NCI-H345 (cell line): Measurements from ENCODE around the gene SMIM35.
"Not testable (repeated sequence)": the region's sequence is repeated elsewhere in the genome, so short reads cannot be mapped to it uniquely, and the experiment has no call there.

Source experiments
- DNase-seq: peaks from one replicate; lab custom pipeline; 2025; lab: John Stamatoyannopoulos, UW

SMIM35 gene

DNA sequence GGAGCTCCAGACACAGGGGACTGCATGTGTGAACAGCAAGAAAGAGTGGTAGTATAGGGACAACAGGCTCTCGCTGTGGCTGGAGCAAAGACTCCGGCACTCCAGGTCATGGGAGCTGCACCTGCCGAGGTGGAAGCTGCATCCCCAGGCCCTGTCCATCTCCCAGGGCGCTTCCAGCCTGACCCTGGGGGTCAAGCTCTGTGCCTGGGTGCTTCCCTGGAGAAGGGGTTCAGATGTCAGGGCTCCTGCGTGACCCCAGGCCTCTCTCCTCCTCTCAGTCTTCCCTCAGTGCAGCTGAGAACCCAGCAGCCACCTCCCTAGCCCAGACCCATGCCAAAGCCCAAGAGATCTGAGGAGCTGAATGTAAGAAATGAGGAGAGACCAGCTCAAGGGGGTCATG is 6.5 kb downstream of the SMIM35 start:
- DNase-seq: no peak

GRCh38 chr11:118079491-118079890 is 7.3 kb downstream of the SMIM35 start:
- DNase-seq: no peak

GRCh38 chr11:118078911-118079411 is 7.8 kb downstream of the SMIM35 start:
- DNase-seq: no peak

DNA sequence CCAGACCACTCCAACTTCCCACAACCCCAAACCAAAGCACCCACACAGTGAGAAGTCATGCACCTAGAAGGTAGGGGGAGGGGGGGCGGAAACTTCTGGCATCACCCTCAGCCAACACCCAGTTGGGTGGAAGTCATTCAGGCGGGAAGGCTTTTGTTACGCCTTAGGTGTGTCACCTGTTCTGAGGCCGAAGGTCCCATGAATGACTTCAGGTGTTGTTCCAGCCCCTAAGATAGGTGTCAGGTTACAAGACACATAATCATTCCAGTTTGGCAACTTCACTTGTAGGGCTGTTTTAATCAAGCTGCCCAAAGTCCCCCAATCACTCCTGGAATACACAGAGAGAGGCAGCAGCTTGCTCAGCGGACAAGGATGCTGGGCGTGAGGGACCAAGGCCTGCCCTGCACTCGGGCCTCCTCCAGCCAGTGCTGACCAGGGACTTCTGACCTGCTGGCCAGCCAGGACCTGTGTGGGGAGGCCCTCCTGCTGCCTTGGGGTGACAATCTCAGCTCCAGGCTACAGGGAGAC is 9.9 kb downstream of the SMIM35 start, which contains the start of gene TMPRSS4:
Gene TMPRSS4, plus strand, starts transcription at position 325 of the 528 bp plus-strand sequence. CDS start 225 bp downstream, outside the sequence.
- DNase-seq: peak; percentile 86

DNA sequence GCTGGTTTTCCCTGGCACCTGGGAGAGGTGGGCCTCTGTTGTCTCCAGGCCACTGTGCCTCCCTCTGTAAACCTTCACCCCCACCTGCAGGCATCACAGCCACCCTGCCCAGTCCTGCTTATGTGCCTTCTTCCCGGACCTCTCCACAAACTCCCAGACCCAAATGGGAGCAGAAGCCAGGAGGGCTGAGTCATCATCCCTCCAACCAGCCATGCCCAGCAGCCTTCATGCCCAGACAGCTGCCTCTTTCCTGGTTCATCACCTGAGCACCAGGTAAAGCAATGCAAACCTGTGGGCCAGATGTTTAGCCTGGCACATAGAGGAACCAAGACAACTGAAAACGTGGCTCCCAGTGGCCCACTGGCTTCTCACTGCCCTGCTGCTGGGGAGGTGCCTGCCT is 12.0 kb downstream of the SMIM35 start:
- no peak for DNase-seq

GRCh38 chr11:118074091-118074685 is 12.6 kb downstream of the SMIM35 start:
- DNase-seq: no peak

- no peak for DNase-seq
Observed at GRCh38 chr11:118073554-118073953, 13.2 kb downstream of the SMIM35 start.

DNA sequence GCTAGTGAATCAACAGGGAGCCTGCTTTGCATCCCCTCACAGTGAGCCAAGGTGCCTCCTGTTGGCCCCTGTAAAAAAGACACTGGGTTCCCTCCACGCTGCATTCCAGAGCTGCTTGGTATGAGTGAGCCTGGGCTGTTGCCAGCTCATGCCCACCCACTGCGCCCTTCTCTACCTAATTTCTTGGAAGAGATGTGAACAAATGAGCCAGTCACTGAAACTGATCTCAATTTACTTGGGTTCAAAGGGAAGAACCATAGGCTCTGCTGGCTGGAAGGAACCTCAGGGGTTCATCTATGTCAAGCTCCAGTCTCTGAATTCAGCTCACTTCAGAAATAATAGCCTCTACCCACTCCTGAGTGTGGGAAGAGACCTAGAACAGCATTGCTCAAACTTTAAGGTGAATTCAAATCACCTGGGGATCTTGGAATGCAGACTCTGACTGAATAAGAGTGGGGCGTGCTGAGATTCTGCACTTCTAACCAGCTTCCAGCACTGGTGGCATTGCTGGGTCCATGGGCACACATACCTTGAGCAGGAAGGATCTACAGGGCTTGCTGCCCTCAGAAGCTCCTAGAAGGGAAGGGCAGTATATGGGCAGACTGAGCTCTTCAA is 15.2 kb downstream of the SMIM35 start:
- DNase-seq: no peak

DNA sequence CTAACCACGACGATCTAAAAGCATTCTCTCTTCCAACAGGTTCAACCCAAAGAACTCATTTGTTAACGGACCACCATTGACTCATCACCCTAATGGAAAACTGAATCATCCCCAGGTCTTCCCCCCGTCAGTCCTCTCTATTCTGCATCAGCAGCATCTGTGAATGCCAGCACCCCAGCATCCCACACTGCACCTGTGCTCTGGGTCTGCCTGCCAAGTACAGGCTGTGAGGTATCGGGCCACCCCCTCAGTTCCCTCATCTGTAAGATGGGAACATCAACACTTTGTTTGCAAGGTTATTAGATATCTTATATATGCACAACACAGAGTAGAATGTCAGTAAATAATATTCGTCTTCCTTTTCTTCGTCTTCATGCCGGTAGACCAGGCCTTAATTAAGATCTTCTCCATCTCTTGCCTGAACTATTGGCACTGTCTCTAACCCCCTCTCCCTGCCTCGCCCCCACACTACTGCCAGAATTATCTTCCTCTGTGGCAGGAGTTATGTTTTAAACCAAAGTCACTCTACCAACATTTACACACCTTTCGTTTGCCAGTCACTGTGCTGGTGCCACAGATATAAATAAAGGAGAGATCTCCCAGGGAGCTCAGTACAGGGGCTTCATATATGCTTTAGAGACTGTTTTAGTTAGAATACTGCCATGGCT is 17.7 kb downstream of the SMIM35 start:
- DNase-seq: no peak

DNA sequence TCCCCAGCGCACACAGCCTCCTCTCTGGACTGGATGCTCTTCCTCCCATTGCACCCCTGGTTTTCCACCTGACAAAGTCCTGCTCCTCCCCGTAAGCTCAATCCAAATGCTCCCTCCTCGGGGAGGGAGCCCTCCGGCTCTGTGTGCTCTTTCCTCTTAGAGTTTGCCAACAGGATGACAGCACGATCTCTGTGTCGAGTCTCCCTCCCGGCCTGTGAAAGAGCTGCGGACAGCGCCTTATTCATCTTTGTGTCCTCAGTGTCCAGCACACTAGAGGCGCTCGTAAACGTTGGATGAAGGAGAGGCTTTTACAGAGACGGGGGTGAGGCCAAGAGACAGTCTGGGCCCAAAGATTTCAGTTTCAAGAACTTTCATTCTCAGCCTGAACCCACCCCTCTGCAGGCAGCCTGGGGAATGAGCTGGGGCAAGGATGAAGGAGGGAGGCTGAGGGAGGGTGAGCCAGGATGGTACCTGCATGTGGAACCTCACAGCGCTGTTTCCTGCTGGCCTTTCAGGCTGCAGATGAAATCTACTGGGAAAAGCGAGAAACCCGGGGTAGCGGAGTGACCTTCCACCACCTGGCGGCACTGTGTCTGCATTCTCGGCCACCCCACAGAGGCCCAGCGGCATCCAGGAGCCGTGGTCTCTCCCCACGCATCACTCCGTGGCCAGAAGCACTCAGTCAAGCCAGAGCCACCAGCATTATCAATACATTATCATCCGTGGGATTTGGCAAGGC is 18.4 kb downstream of the SMIM35 start:
- DNase-seq: no peak

GRCh38 chr11:118067006-118067405 is 19.8 kb downstream of the SMIM35 start:
- DNase-seq: no peak

- no peak for DNase-seq
Observed at GRCh38 chr11:118065384-118065783, 21.4 kb downstream of the SMIM35 start.

- no peak for DNase-seq
Observed at GRCh38 chr11:118064956-118065355, 21.8 kb downstream of the SMIM35 start.

DNA sequence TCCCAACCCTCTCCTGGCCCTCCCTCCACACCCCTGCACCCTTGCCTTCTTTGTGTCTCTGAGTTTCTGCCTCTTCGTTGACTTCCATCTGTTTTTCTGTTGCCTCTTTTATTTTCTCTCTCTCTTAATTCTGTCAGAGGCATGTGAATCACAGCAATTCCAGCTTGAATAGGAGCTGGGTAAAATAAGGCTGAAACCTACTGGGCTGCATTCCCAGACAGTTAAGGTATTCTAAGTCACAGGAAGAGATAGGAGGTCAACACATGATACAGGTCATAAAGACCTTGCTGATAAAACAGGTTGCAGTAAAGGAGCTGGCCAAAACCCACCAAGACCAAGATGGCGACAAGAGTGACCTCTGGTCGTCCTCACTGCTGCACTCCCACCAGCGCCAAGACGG is 24.1 kb downstream of the SMIM35 start:
- not testable (repeated sequence) for DNase-seq

DNA sequence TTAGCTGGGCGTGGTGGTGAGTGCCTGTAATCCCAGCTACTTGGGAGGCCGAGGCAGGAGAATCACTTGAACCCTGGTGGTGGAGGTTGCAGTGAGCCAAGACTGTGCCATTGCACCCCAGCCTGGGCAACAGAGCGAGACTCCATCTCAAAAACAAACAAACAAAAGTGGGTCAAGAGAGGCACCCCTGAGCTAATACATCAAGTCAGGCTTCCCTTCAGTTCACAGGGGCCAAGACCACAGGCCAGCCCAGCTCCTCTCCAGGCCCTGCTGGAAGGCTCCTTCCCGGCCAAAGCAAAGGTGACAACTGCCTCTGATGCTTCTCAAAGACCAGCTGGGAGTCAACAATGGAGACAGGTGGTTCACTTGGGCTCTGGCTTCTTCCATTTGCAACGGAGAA is 24.6 kb downstream of the SMIM35 start:
- DNase-seq: not testable (repeated sequence)

DNA sequence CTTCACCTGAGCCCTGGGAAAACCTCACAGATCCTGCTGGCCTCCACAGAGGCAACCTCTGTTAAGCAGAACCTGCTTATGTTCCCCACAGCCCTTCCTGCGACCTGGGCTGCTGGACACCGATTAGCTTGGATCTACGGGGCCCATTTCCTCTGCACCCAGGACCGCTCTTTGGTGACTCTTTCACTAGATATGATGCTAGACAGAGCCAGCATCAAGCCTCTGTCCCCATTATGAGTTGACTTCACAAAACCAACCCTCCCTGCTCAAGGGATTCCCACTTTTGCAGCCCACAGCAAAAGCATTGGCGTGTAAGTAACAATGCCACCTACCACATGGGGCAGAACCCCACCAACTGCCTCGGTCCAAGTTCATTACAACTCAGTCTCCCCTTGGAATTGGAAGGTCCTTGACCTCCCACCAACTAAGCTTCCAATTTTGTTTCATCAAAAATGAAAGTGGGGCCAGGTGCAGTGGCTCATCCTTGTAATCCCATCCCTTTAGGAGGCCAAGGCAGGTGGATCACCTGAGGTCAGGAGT is 25.1 kb downstream of the SMIM35 start:
- DNase-seq: no peak

GRCh38 chr11:118060869-118061268 is 25.9 kb downstream of the SMIM35 start:
- DNase-seq: no peak

- DNase-seq: no peak
Observed at GRCh38 chr11:118060081-118060661, 26.6 kb downstream of the SMIM35 start.

GRCh38 chr11:118059246-118059940 is 27.4 kb downstream of the SMIM35 start:
- no peak for DNase-seq

GRCh38 chr11:118058311-118059245 is 28.2 kb downstream of the SMIM35 start:
- no peak for DNase-seq
